Fibroblast of skin of right quadriceps (primary cell): ENCODE results near the gene DNAJB13.
A peak's percentile ranks its signal among the peaks of the same experiment; 100 is the strongest.
"Not testable (repeated sequence)": the region's sequence is repeated elsewhere in the genome, so short reads cannot be mapped to it uniquely, and the experiment has no call there.

ENCODE experiments used
- DNase-seq: peaks from one replicate; pipeline ENCODE4 v3.0.0-alpha.2; 2013

DNAJB13 gene

DNA sequence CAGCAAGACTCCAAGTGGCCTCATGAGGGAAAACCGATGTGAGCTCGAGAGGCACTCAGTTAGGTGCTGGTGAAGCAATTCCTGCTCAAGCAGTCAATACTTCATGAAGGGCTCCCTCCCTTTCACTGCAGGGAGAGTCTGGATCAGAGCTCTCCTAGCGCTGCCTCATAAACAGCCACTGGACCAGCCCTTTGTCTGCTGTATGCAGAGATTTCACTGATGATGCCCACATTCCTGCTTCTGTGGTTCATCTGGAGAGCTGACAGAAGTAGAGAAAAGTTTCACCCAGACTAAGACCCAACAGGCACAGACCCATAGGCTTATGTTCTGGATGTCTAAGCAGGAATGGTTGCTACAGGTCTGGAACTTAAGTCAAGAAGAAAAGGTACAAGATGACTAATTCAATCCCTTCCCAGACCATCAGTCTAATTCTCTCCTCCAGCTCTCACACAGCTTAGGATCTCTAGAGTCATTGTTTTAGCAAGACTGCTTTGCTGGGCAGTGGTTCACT is 27.8 kb downstream of the DNAJB13 start:
- DNase-seq: no peak

- DNase-seq: no peak
Measured at GRCh38 chr11:73980001-73980961, 29.5 kb downstream of the DNAJB13 start.

- no peak for DNase-seq
Measured at GRCh38 chr11:73981051-73981805, 30.4 kb downstream of the DNAJB13 start.

DNA sequence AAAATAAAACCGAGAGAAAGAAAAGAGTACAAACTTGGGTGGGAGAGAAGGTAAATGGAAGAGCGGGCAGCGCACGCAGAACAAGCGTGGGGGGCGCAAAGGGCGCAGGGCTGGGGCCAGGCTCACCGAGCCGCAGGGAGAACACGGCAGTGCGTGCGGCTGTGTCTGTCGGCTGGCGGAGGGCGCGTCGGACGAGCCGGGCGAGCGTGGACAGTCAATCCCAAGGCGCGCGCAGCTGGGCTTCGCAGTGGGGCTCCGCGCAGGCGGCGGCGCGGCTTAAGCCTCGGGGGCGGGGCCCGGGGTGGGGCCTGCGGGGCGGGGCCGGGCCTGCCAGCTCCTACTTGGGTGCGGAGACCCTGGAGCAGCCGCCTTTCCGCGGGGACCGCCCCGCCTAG is 31.8 kb downstream of the DNAJB13 start, which contains the start of gene UCP2:
UCP2 (minus strand) TSS at position 249 of the 395 bp plus-strand sequence. CDS start 4,465 bp downstream, outside the sequence.
- DNase-seq: peak; percentile 67

DNA sequence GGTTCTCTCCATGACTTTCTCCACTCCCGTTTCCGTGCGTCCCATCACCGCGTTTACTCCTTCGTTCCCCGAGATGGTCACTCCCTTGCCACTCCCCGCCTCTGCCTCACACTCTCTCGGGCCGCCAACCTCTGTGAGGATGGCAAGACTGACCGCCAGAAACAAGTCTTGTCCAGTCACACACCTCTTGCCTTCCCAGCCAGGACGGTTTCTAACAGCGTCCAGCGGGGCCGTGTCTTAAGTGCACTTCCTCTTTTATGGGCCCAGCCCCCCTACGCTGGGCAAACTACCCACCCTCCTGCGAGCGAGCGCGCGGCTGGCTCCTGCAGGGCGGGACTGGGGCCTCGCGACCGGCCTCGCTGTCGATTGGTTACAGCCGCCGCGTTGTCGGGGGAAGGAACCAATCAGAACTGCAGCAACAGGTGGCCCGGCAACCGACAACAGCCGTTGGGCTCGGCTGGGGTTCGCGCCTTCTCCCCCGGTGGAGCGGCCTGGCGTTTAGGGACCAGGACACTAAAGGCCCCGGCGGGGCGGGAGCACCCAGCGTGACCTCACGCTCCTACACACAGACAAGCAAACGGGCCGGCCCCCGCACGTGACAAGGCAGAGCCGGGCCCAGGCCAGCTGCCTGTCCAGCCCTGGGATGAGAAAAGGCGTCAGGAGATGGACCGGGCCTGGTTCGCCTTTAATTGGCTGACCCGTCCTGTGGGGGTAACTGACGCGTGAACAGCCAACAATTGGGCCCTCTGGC is 32.3 kb downstream of the DNAJB13 start:
- peak; percentile 80 for DNase-seq

DNA sequence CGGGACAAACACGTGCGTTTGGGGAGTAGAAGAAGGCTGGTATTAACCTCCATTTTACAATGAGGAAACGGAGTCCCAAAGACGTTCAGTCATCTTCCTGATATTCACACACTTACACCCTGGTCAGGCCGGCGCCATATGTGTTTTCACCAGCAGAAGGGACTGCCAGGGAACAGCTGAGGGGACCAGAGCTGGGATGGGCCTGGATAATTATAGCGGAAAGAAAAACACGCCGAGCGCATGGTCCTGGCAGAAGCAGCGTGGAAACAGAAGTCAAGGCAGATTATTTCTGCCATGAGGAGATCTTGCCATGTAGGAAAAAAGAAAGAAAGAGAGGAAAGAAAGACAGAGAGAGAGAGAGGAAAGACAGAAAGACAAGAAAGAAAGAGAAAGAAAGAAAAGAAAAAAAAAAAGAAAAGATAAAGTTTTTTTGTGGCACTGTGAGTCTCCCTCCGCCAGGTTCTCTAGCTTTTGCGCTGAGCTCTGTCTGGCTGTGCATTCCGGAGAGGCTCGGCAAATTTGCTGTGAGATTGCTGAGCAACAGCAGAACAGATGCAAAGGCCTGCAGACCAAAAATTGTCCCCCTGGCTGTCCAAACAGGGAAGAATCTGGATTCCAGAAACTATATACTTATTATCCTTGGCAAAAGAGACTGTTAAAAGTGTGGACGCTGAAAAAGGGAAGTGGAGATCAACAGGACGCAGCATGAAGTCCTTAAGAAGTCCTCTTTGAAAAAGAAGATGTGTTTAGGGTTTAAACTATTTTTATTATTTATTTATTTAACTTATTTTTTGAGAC is 33.1 kb downstream of the DNAJB13 start:
- DNase-seq: no peak

- DNase-seq: not testable (repeated sequence)
Measured at GRCh38 chr11:73985661-73986060, 34.8 kb downstream of the DNAJB13 start.

- DNase-seq: no peak
Measured at GRCh38 chr11:73988227-73988626, 37.4 kb downstream of the DNAJB13 start.

DNA sequence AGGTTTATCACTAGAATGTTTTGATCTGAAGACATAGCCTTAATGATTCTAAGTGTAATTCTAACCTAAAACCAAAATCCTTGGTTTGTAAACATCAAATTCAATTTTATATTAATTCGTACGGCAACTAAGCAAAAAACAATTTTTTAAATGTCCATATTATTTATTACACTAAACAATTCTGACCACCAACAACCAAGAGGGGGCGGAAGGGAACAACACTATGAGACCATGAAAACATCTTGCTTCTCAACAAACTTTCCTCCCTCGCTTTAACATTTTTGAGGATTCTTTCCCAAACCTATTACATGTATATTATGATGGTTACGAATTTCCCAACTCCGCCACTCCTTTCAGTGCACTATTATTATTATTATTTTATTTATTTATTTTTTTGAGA is 38.3 kb downstream of the DNAJB13 start:
- DNase-seq: no peak

DNA sequence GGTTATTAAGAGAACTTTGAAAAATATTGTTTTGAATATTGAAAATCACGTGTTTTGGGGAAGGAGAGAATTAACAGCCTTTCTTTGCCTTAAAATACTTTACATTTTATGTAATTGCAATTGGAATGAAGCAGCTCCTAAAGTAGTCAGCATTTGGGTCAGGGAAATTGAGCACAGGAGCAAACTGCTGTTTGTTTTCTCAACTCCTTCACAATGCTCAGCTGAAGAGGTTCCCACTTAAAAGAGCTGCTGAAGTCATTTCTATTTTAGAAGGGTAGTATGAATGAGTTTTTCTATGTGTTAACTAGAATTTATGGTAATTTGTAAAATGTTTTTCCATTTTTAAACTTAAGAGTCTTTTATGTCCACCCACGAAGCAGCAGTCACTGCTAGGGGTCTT is 39.9 kb downstream of the DNAJB13 start:
- DNase-seq: no peak

DNA sequence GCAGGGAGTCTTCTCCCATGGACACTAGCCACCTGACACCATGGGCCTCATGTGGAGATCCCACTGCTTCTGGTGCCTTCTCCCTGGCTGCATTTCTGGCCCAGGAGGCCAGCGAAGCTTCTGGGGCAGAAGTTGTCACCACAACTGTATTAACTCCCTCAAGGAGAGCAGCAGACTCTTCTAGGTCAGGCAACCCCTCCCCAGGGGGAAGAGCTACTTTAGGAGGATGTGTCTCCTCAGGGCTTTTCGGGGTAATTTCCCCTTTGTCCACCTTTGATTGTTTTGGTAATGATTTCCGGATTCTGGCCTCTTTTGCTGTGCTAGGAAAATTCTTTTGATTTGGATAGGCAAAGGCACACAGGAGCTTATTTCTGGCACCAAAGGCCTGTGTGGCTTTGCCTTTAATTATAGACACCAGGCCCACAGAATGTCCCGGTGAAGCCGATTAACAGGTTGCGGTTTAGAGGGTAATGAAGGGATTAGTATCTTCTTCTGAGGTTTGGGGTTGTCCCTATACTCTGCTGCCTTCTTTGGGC is 40.7 kb downstream of the DNAJB13 start:
- DNase-seq: no peak

GRCh38 chr11:73995247-73995646 is 44.4 kb downstream of the DNAJB13 start:
- DNase-seq: no peak

DNA sequence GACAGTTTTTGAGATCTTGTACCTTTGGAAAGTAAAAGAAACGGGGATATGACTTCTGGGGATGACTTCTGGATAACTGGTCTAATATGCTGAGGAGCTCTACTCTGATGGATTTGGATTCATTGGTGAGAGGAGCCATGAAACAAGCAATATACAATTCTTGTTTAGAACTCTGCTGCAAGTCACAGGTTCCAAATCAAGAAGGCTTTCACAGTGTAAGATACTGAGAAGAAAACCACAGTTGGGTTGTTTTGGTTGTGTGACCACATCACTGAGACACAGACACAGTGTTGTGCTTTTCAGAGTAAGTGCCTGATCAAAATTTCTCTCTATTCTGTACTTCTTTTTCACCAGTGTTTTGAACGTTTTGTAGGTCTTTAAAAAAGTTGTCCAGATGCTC is 44.9 kb downstream of the DNAJB13 start:
- DNase-seq: no peak

DNA sequence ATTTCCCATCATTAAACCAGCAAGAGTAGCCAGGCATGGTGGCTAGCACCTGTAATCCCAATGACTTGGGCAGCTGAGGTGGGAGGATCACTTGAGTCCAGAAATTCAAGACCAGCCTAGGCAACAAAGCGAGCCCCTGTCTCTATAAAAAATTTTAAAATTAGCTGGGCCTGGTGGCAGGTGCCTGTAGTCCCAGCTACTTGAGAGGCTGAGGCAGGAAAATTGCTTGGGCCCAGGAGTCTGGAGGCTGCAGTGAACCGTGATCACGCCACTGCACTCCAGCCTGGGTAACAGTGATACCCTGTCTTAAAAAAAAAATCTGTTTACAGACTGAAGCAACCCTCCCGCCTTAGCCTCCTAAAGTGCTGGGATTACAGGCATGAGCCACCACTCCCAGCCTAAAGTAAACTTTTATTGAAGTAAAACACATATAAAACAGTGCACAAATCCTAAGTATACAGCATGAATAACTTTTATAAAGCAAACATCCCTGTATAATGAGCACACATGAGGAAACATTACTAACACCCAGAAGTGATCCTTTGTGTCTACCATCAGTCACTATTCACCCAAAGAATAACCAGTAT is 45.4 kb downstream of the DNAJB13 start:
- DNase-seq: no peak

GRCh38 chr11:73997120-73997770 is 46.4 kb downstream of the DNAJB13 start:
- no peak for DNase-seq

- DNase-seq: no peak
Measured at GRCh38 chr11:73998846-73999575, 48.2 kb downstream of the DNAJB13 start.

DNA sequence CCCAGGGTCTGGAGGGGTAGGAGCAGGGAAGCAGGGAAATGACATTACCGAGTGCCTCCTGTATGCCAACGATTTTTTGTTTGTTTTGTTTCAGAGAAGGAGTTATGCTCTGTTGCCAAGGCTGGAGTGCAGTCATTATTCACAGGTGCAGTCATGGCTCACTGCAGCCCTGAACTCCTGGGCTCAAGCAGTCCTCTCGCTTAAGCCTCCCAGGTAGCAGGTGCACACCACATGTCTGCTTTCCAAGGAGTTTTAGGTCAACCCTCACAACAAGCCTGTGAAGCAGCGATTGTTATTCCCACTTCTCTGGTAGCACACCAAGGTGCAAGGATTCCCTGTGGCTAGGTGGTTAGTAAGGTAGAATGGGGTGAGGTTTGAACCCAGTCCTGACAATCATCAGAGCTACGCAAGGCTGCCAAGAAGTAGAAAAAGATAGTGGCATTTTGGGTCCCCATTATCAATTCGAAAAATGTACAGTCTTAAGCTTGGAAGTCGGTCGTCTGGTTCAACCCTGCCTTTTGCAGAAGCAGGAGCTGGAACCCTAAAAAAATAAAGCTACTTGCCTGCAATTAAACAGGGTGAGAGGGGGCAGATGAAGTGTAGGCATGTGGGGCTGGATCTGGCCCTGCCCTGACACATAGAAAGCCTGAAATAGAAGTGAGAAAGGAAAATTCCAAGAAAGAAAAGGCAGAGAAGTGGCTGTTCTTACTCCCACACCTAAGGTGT is 48.9 kb downstream of the DNAJB13 start:
- DNase-seq: no peak

- no peak for DNase-seq
Measured at GRCh38 chr11:74000307-74001133, 49.7 kb downstream of the DNAJB13 start.
